H1 (cell line): ENCODE data around the gene KNCN. TPM values are rescaled to one million over a fixed set of nuclear protein-coding genes. Genes with fewer than 3 reads are reported as not detected.

Experiments
- CTCF ChIA-PET: fragments of 300-600 bp; sonication (Branson Sonifier 250); formaldehyde crosslinking; loops from one replicate; lab custom pipeline; 2021; ENCODE audit not compliant: partially characterized antibody; lab: Charles Lee
- POLR2A ChIA-PET: fragments of 300-600 bp; sonication (Branson Sonifier 250); formaldehyde crosslinking; loops from one replicate; lab custom pipeline; 2021; ENCODE audit warnings: inconsistent platforms; ENCODE audit not compliant: partially characterized antibody; lab: Charles Lee
- DNase-seq, 2 experiments: peaks; one replicate each; pipeline versions ENCODE4 v3.0.0 to v3.0.0-alpha.2; 2010 to 2022; ENCODE audit warnings: low spot score in 2 of 2, low read depth in 1 of 2, mixed read lengths in 1 of 2
- FAIRE-seq: peaks from 2 replicates; lab custom pipeline; 2011; peaks lifted over from hg19 to GRCh38; lab: Jason Lieb, UNC
- H2AFZ ChIP-seq: 2 replicates; pipeline ENCODE4 v1.8.1; 2012; ENCODE audit warnings: low read length, inconsistent platforms
- H2AK5ac ChIP-seq: 2 replicates; pipeline ENCODE4 v1.6.1; 2013; ENCODE audit warnings: low read depth, low read length
- H2BK120ac ChIP-seq: replicated peaks from 2 replicates; pipeline ENCODE3; 2013; ENCODE audit warnings: low read depth, low read length, inconsistent platforms
- H2BK12ac ChIP-seq: 2 replicates; pipeline ENCODE4 v1.6.1; 2013; ENCODE audit warnings: low read depth, low read length
- H2BK15ac ChIP-seq: 2 replicates; pipeline ENCODE4 v1.6.1; 2013; ENCODE audit warnings: low read length
- H2BK20ac ChIP-seq: 2 replicates; pipeline ENCODE4 v1.6.1; 2013; ENCODE audit warnings: low read length
- H2BK5ac ChIP-seq: 2 replicates; pipeline ENCODE4 v1.6.1; 2013; ENCODE audit warnings: low read depth, low read length
- H3K14ac ChIP-seq: 2 replicates; pipeline ENCODE4 v1.6.1; 2013; ENCODE audit warnings: inconsistent platforms; ENCODE audit not compliant: insufficient read length
- H3K18ac ChIP-seq: 2 replicates; pipeline ENCODE4 v1.6.1; 2013; ENCODE audit warnings: low read length; ENCODE audit errors: extremely low read depth
- H3K23ac ChIP-seq: 2 replicates; pipeline ENCODE4 v1.6.1; 2013; ENCODE audit warnings: inconsistent platforms; ENCODE audit not compliant: insufficient read length
- H3K23me2 ChIP-seq: 2 replicates; pipeline ENCODE4 v1.6.1; 2013; ENCODE audit warnings: low read depth, low read length
- H3K27ac ChIP-seq: 2 replicates; pipeline ENCODE4 v1.6.1; 2011; ENCODE audit warnings: low read depth, low read length, inconsistent platforms
- H3K27me3 ChIP-seq, 4 experiments: replicated peaks in 1 of 4; 1 replicate in 1 of 4; 2 replicates in 3 of 4; pipeline versions ENCODE4 v1.6.1 to v1.8.1; 2011 to 2013; ENCODE audit warnings: low read length in 3 of 4, mild to moderate bottlenecking in 3 of 4, inconsistent platforms in 2 of 4, mixed read lengths in 2 of 4, moderate library complexity in 1 of 4; ENCODE audit not compliant: control insufficient read depth in 3 of 4, insufficient read depth in 3 of 4; ENCODE audit errors: extremely low read depth in 1 of 4
- H3K36me3 ChIP-seq, 4 experiments: 2 replicates each; pipeline versions ENCODE4 v1.6.1 to v1.8.1; 2011 to 2013; ENCODE audit warnings: mild to moderate bottlenecking in 4 of 4, low read length in 3 of 4, moderate library complexity in 2 of 4, control low read depth in 1 of 4, inconsistent platforms in 1 of 4; ENCODE audit not compliant: insufficient read depth in 4 of 4, control insufficient read depth in 2 of 4
- H3K4ac ChIP-seq: replicated peaks from 2 replicates; pipeline ENCODE3; 2013; ENCODE audit warnings: low read length, low read depth, mixed read lengths, inconsistent platforms; ENCODE audit not compliant: insufficient read length
- H3K4me1 ChIP-seq, 4 experiments: replicated peaks in 1 of 4; 1 replicate in 1 of 4; 2 replicates in 3 of 4; pipeline versions ENCODE4 v1.6.1 to v1.8.1; 2011 to 2013; ENCODE audit warnings: low read length in 3 of 4, inconsistent platforms in 2 of 4, mixed read lengths in 1 of 4; ENCODE audit not compliant: insufficient read depth in 4 of 4, control insufficient read depth in 3 of 4
- H3K4me2 ChIP-seq, 2 experiments: 2 replicates each; pipeline versions ENCODE4 v1.6.1 to v1.8.1; 2011 to 2013; ENCODE audit warnings: low read depth in 2 of 2, low read length in 2 of 2, control low read depth in 1 of 2, inconsistent platforms in 1 of 2, mild to moderate bottlenecking in 1 of 2; ENCODE audit not compliant: insufficient read depth in 1 of 2
- H3K4me3 ChIP-seq, 4 experiments: fragments of 200-600, 300-600 bp in 1 of 4; sonication (generic), shearing (Covaris generic), sonication (Bioruptor Twin) in 1 of 4; 2 replicates each; pipeline versions ENCODE4 v1.5.1 to v1.8.1; 2011 to 2016; ENCODE audit warnings: low read length in 4 of 4, low read depth in 3 of 4, control low read depth in 2 of 4, inconsistent platforms in 2 of 4, mild to moderate bottlenecking in 2 of 4, mixed read lengths in 1 of 4, moderate library complexity in 1 of 4; ENCODE audit not compliant: insufficient read depth in 2 of 4; ENCODE audit errors: extremely low read depth in 1 of 4
- H3K56ac ChIP-seq: replicated peaks from 2 replicates; pipeline ENCODE3; 2013; ENCODE audit warnings: low read depth, mild to moderate bottlenecking, mixed read lengths, low read length, inconsistent platforms; ENCODE audit not compliant: insufficient read length
- H3K79me1 ChIP-seq: 2 replicates; pipeline ENCODE4 v1.6.1; 2013; ENCODE audit warnings: low read depth, low read length, control low read depth
- H3K79me2 ChIP-seq, 2 experiments: 2 replicates each; pipeline versions ENCODE4 v1.6.1 to v1.8.1; 2012 to 2013; ENCODE audit warnings: low read length in 2 of 2, mild to moderate bottlenecking in 2 of 2, inconsistent platforms in 1 of 2; ENCODE audit not compliant: insufficient read depth in 2 of 2, control insufficient read depth in 1 of 2
- H3K9ac ChIP-seq, 4 experiments: replicated peaks in 1 of 4; 1 replicate in 1 of 4; 2 replicates in 3 of 4; pipeline versions ENCODE4 v1.6.1 to v1.8.1; 2011 to 2013; ENCODE audit warnings: low read depth in 3 of 4, low read length in 3 of 4, control low read depth in 2 of 4, mild to moderate bottlenecking in 2 of 4, moderate library complexity in 2 of 4, inconsistent platforms in 1 of 4; ENCODE audit errors: extremely low read depth in 1 of 4
- H3K9me3 ChIP-seq, 2 experiments: 2 replicates each; pipeline versions ENCODE4 v1.6.1 to v1.8.1; 2012 to 2013; ENCODE audit warnings: mild to moderate bottlenecking in 2 of 2, moderate library complexity in 2 of 2, control low read depth in 1 of 2, inconsistent platforms in 1 of 2, low read depth in 1 of 2, low read length in 1 of 2, mixed read lengths in 1 of 2; ENCODE audit not compliant: insufficient read depth in 2 of 2
- H4K20me1 ChIP-seq, 2 experiments: replicated peaks in 1 of 2; 2 replicates each; pipeline versions ENCODE3 to v1.8.1; 2011 to 2013; ENCODE audit warnings: inconsistent platforms in 2 of 2, low read length in 2 of 2, mild to moderate bottlenecking in 1 of 2; ENCODE audit not compliant: insufficient read depth in 2 of 2, control insufficient read depth in 1 of 2
- H4K5ac ChIP-seq: 2 replicates; pipeline ENCODE4 v1.6.1; 2013; ENCODE audit warnings: low read length, low read depth, mixed read lengths, inconsistent platforms; ENCODE audit not compliant: insufficient read length
- H4K8ac ChIP-seq: 2 replicates; pipeline ENCODE4 v1.8.0; 2013; ENCODE audit warnings: mild to moderate bottlenecking, moderate library complexity, low read length, inconsistent platforms; ENCODE audit not compliant: insufficient read depth; ENCODE audit errors: extremely low read depth
- H4K91ac ChIP-seq: replicated peaks from 2 replicates; pipeline ENCODE3; 2013; ENCODE audit warnings: low read length, mixed read lengths, inconsistent platforms; ENCODE audit not compliant: insufficient read length
- CEBPB ChIP-seq: IDR thresholded peaks from 2 replicates; pipeline ENCODE4 v1.6.1; 2012; ENCODE audit warnings: low read depth, low read length
- CHD2 ChIP-seq: IDR thresholded peaks from 2 replicates; pipeline ENCODE4 v1.6.1; 2012; ENCODE audit warnings: low read length, improper control_type of control experiment
- CTCF ChIP-seq, 3 experiments: IDR thresholded peaks; 1 replicate in 2 of 3; 2 replicates in 1 of 3; pipeline versions ENCODE4 v1.5.1 to v1.6.1; 2011; ENCODE audit warnings: low read length in 3 of 3, mild to moderate bottlenecking in 3 of 3, inconsistent platforms in 2 of 3, low read depth in 1 of 3, moderate library complexity in 1 of 3; ENCODE audit not compliant: insufficient read depth in 1 of 3; ENCODE audit errors: control extremely low read depth in 1 of 3
- HDAC2 ChIP-seq, 2 experiments: fragments of 300-600 bp in 1 of 2; sonication (generic) in 1 of 2; IDR thresholded peaks; 2 replicates each; pipeline ENCODE4 v1.6.1; 2011 to 2012; ENCODE audit warnings: low read depth in 2 of 2, low read length in 2 of 2, mild to moderate bottlenecking in 2 of 2, moderate library complexity in 2 of 2, borderline replicate concordance in 1 of 2, inconsistent platforms in 1 of 2
- HDAC6 ChIP-seq: IDR thresholded peaks from one replicate; pipeline ENCODE4 v1.7.1; 2012; ENCODE audit warnings: low read depth, mild to moderate bottlenecking, inconsistent platforms, low read length, moderate library complexity
- JUN ChIP-seq: IDR thresholded peaks from 2 replicates; pipeline ENCODE4 v1.6.1; 2011; ENCODE audit warnings: low read depth, mild to moderate bottlenecking, improper control_type of control experiment, low read length
- KDM4A ChIP-seq: IDR thresholded peaks from one replicate; pipeline ENCODE4 v1.7.1; 2012; ENCODE audit warnings: low read depth, mild to moderate bottlenecking, moderate library complexity, low read length, inconsistent platforms; ENCODE audit not compliant: severe bottlenecking
- MAFK ChIP-seq: IDR thresholded peaks from 2 replicates; pipeline ENCODE4 v1.6.1; 2012; ENCODE audit warnings: low read depth, mild to moderate bottlenecking, improper control_type of control experiment, low read length
- NRF1 ChIP-seq: IDR thresholded peaks from 2 replicates; pipeline ENCODE4 v1.6.1; 2011; ENCODE audit warnings: mild to moderate bottlenecking, low read depth, low read length, improper control_type of control experiment
- SUZ12 ChIP-seq: fragments of 200-600 bp; sonication (generic); IDR thresholded peaks from 2 replicates; pipeline ENCODE4 v1.6.1; 2012; ENCODE audit warnings: mild to moderate bottlenecking, inconsistent platforms, low read length, moderate library complexity, mixed read lengths
- WGBS, 2 experiments: shearing (Covaris generic) in 1 of 2; methylation state at CpG; one replicate each; pipeline versions ENCODE4 v1.1.6 to v1.1.7; 2013 to 2015; ENCODE audit warnings: low lambda C conversion rate in 2 of 2, mixed read lengths in 2 of 2, inconsistent platforms in 1 of 2, low coverage in 1 of 2, missing lambda C conversion rate in 1 of 2; ENCODE audit not compliant: insufficient replicate concordance in 2 of 2, insufficient coverage in 1 of 2, insufficient read length in 1 of 2; ENCODE audit errors: extremely low coverage in 1 of 2, missing lambda C conversion rate in 1 of 2; 5-methylcytosine and 5-hydroxymethylcytosine counted together
- polyA plus RNA-seq, 7 experiments: library from polyadenylated mRNA; depleted of rRNA in 3 of 7; stranded (reverse) in 5 of 7; unstranded in 2 of 7; fragments of >200 nt in 5 of 7; fragments of 200-250 nt in 2 of 7; gene quantifications; 1 replicate in 5 of 7; 2 replicates in 1 of 7; 4 replicates in 1 of 7; pipeline versions ENCODE4 v1.2.1 to v1.2.3, GENCODE V29; 2011 to 2013; ENCODE audit warnings: missing spikeins in 2 of 7, mixed read lengths in 2 of 7
- total RNA-seq: library from RNA; stranded (reverse); fragmentation: NEBNext Ultra II Directional; extraction: Animal tissue kit (Norgen Biotek cat#: 25700); gene quantifications from 2 replicates; pipeline ENCODE4 v1.2.1, GENCODE V29; 2021

The KNCN gene
- total and polyA plus RNA-seq, 2 of the 8 experiments (the other 6 are each of a cell fraction or from before 2014, with no cell fraction given): not detected

- H3K18ac ChIP-seq: no peak overlapping the region
- H4K91ac ChIP-seq: no peak overlapping the region
- H2BK120ac ChIP-seq: no peak overlapping the region
- 0 out of 4 replicates have a peak overlapping the region, but pooled peaks of 1 of the 2 experiments have one; percentile 3 for H3K4me2 ChIP-seq
- no peak for TF ChIP-seq CHD2
- no peak for TF ChIP-seq KDM4A
- TF ChIP-seq HDAC6: no peak
- no peak for TF ChIP-seq HDAC2 (IDR thresholded peaks at IDR 0.05; ENCODE audit: borderline replicate concordance in 1 of 2, low read depth in 2 of 2, low read length in 2 of 2)
- no peak for TF ChIP-seq CTCF (IDR thresholded peaks at IDR 0.05; ENCODE audit: control extremely low read depth in 1 of 3, insufficient read depth in 1 of 3, low read depth in 1 of 3, low read length in 3 of 3)
- no peak for TF ChIP-seq NRF1
- no peak for TF ChIP-seq MAFK
- no peak for TF ChIP-seq CEBPB
- no peak for TF ChIP-seq JUN
- no peak for TF ChIP-seq SUZ12
- H3K56ac ChIP-seq: no peak overlapping the region
- no peaks in the 10 kb centered on the region for H3K79me1 ChIP-seq
- no peak overlapping the region for H3K4ac ChIP-seq
- H2AK5ac ChIP-seq: peak overlapping the region; percentile 94; the same call in 1 of the 2 replicates
- H3K4me1 ChIP-seq: peaks cover 23 to 44% (median 31%) of the 10 kb centered on the region in 4 experiments
- no peak overlapping the region for H2AFZ ChIP-seq
- no peaks in the 10 kb centered on the region for H3K79me2 ChIP-seq
- no peak for DNase-seq
- ChIA-PET CTCF (interaction anchor here (1.9 to 18.9 kb wide), 6 partner anchors 11 to 77 kb away, joined by 5 to 287 read pairs (median 76); partner anchors contain the start of gene DMBX1), POLR2A (interaction anchor here (0.8 to 0.9 kb wide), 2 partner anchors 37 to 106 kb away, joined by 3 read pairs; no protein-coding TSS in a partner anchor)
- H4K20me1 ChIP-seq: peaks cover 0 to 2% of the 10 kb centered on the region in 2 experiments
- no peak overlapping the region for H3K4me3 ChIP-seq
- H2BK12ac ChIP-seq: 0 out of 2 replicates have a peak overlapping the region, but pooled peaks have one; percentile 55
- H2BK5ac ChIP-seq: no peak overlapping the region
- no peaks in the 10 kb centered on the region for H3K9me3 ChIP-seq
- no peak overlapping the region for H4K5ac ChIP-seq
- H3K9ac ChIP-seq: no peak overlapping the region
- 89% methylated on average over 4 of the region's 4 CpGs; no CpG with 5 or more reads in 1 of the 2 experiments for WGBS, 2 experiments
- no peak overlapping the region; the same call in 1 of the 2 replicates for H2BK20ac ChIP-seq
- 0 out of 2 replicates have a peak overlapping the region, but pooled peaks have one; percentile 40 for H2BK15ac ChIP-seq
- no peak overlapping the region for H3K14ac ChIP-seq
- FAIRE-seq: no peak
- H4K8ac ChIP-seq: no peak overlapping the region
- no peak overlapping the region for H3K23ac ChIP-seq
- H3K36me3 ChIP-seq: no peaks in the 10 kb centered on the region
- no peak overlapping the region for H3K27ac ChIP-seq
- H3K23me2 ChIP-seq: no peaks in the 10 kb centered on the region
- H3K27me3 ChIP-seq: peaks cover under 1 to 40% (median 19%) of the 10 kb centered on the region in 4 experiments
These were observed 32.2 kb downstream of the KNCN start for GRCh38 chr1:46519209-46519608.
